Suppressor macrophage treated with lipopolysaccharide for 1 hour (primary cell): ENCODE results near the gene VWCE.
A peak's percentile ranks its signal among the peaks of the same experiment; 100 is the strongest.

Experiments
- DNase-seq, 3 donors: peaks; one replicate each; pipeline ENCODE4 v3.0.0-alpha.2; 2020 to 2022

VWCE gene

GRCh38 chr11:61294717-61295595, at the start of gene VWCE:
Gene VWCE, minus strand, starts transcription at chr11:61295316. Its CDS starts 279 bp downstream, at chr11:61295037.
- peak; percentile 56 to 80 (median 59) for DNase-seq

GRCh38 chr11:61343792-61344745, 49.0 kb upstream of the VWCE start:
- DNase-seq = no peak

GRCh38 chr11:61342207-61342803, 47.2 kb upstream of the VWCE start:
- no peak for DNase-seq

GRCh38 chr11:61341706-61342105, 46.6 kb upstream of the VWCE start:
- no peak for DNase-seq

GRCh38 chr11:61340979-61341378, 45.9 kb upstream of the VWCE start:
- DNase-seq = peak in 2 of 3 donors; percentile 21 to 27

GRCh38 chr11:61339490-61339878, 44.4 kb upstream of the VWCE start:
- no peak for DNase-seq

- no peak for DNase-seq
These were observed 43.8 kb upstream of the VWCE start for GRCh38 chr11:61338783-61339489.

- DNase-seq = no peak
These were observed 42.8 kb upstream of the VWCE start for GRCh38 chr11:61337706-61338470.

GRCh38 chr11:61336171-61336935, 41.2 kb upstream of the VWCE start:
- peak; percentile 76 to 88 (median 82) for DNase-seq

- no peak for DNase-seq
These were observed 40.2 kb upstream of the VWCE start for GRCh38 chr11:61335355-61335710.

GRCh38 chr11:61334434-61335354, 39.6 kb upstream of the VWCE start:
- peak in 2 of 3 donors; percentile 21 to 37 for DNase-seq

- DNase-seq = no peak
These were observed 38.7 kb upstream of the VWCE start for GRCh38 chr11:61333550-61334433.

GRCh38 chr11:61332797-61333549, 37.9 kb upstream of the VWCE start, which contains the start of the genes DDB1 and TKFC:
Gene DDB1, minus strand, starts transcription at chr11:61333105. Its CDS starts 137 bp downstream, at chr11:61332968.
Gene TKFC, plus strand, starts transcription at chr11:61333228. Its CDS starts 1,501 bp downstream, at chr11:61334729.
- peak; percentile 83 to 93 (median 84) for DNase-seq

GRCh38 chr11:61332281-61332796, 37.2 kb upstream of the VWCE start:
- DNase-seq = peak in 1 of 3 donors; percentile 9

GRCh38 chr11:61331651-61332050, 36.5 kb upstream of the VWCE start:
- peak in 2 of 3 donors; percentile 44 to 61 for DNase-seq

GRCh38 chr11:61329871-61330270, 34.8 kb upstream of the VWCE start:
- DNase-seq = no peak

GRCh38 chr11:61328351-61328750, 33.2 kb upstream of the VWCE start:
- DNase-seq = no peak
